Endodermal cell (in vitro differentiated cells): ENCODE results near the gene SMARCA2. TPM values are rescaled to one million over a fixed set of nuclear protein-coding genes. Genes with fewer than 3 reads are reported as not detected.
A peak's percentile ranks its signal among the peaks of the same experiment; 100 is the strongest.

Source experiments
- DNase-seq: peaks from one replicate; pipeline ENCODE4 v3.0.0-alpha.2; 2017
- H3K27ac ChIP-seq: 2 replicates; pipeline ENCODE4 v1.5.1; 2013; ENCODE audit warnings: mild to moderate bottlenecking, low read depth, low read length, moderate library complexity
- H3K27me3 ChIP-seq: 2 replicates; pipeline ENCODE4 v1.6.1; 2013; ENCODE audit warnings: mild to moderate bottlenecking, low read length, moderate library complexity; ENCODE audit not compliant: insufficient read depth, control insufficient read depth, poor library complexity, severe bottlenecking
- H3K36me3 ChIP-seq: 2 replicates; pipeline ENCODE4 v1.7.0; 2013; ENCODE audit warnings: mild to moderate bottlenecking, low read length, moderate library complexity; ENCODE audit not compliant: control insufficient read depth, insufficient read depth
- H3K4me1 ChIP-seq: one replicate; pipeline ENCODE4 v1.7.0; 2013; ENCODE audit warnings: low read length; ENCODE audit not compliant: control insufficient read depth, insufficient read depth
- H3K4me3 ChIP-seq: 2 replicates; pipeline ENCODE4 v1.5.1; 2013; ENCODE audit warnings: mild to moderate bottlenecking, low read length, moderate library complexity
- H3K9ac ChIP-seq: 2 replicates; pipeline ENCODE4 v1.6.1; 2013; ENCODE audit warnings: mild to moderate bottlenecking, low read length, moderate library complexity; ENCODE audit not compliant: poor library complexity, severe bottlenecking; ENCODE audit errors: extremely low read depth
- H3K9me3 ChIP-seq: 2 replicates; pipeline ENCODE4 v1.6.1; 2013; ENCODE audit warnings: mild to moderate bottlenecking, low read length, moderate library complexity; ENCODE audit not compliant: control insufficient read depth
- H3K27ac Mint-ChIP-seq: 2 replicates; pipeline ENCODE4 v1.8.0; 2020; ENCODE audit warnings: mixed read lengths
- H3K27me3 Mint-ChIP-seq: 2 replicates; pipeline ENCODE4 v1.8.0; 2021; ENCODE audit warnings: mild to moderate bottlenecking, mixed read lengths; ENCODE audit not compliant: insufficient read depth
- H3K36me3 Mint-ChIP-seq: 2 replicates; pipeline ENCODE4 v1.8.0; 2020; ENCODE audit warnings: low read depth, mixed read lengths
- H3K4me1 Mint-ChIP-seq: 2 replicates; pipeline ENCODE4 v1.8.0; 2020; ENCODE audit warnings: mixed read lengths
- H3K4me3 Mint-ChIP-seq: 2 replicates; pipeline ENCODE4 v1.8.0; 2020; ENCODE audit warnings: mild to moderate bottlenecking, moderate library complexity, mixed read lengths
- H3K9me3 Mint-ChIP-seq: 2 replicates; pipeline ENCODE4 v1.8.0; 2020; ENCODE audit warnings: mild to moderate bottlenecking, mixed read lengths
- WGBS, 2 experiments: methylation state at CpG; one replicate each; pipeline versions ENCODE4 v1.1.5 to v1.1.7; 2013; ENCODE audit warnings: missing lambda C conversion rate in 2 of 2, mixed read lengths in 1 of 2; ENCODE audit not compliant: insufficient coverage in 1 of 2, insufficient read length in 1 of 2; 5-methylcytosine and 5-hydroxymethylcytosine counted together
- total RNA-seq, 2 donors: library from RNA; stranded (reverse); fragmentation: NEBNext Ultra II Directional in 1 of 2; extraction: Animal tissue kit (Norgen Biotek cat#: 25700) in 1 of 2; gene quantifications; 2 replicates in 1 of 2; 3 replicates in 1 of 2; pipeline ENCODE4 v1.2.1, GENCODE V29; 2021
- TF ChIP-seq, protein P1 (sequence below): fragments of 200-600 bp; sonication (generic); conservative IDR thresholded peaks from 2 replicates; pipeline ENCODE4 v1.5.0; 2021; ENCODE audit warnings: antibody characterized with exemption, mild to moderate bottlenecking

The SMARCA2 gene
- total RNA-seq, 2 donors from 2014 or later, result 2.6 to 8.6 TPM

DNA sequence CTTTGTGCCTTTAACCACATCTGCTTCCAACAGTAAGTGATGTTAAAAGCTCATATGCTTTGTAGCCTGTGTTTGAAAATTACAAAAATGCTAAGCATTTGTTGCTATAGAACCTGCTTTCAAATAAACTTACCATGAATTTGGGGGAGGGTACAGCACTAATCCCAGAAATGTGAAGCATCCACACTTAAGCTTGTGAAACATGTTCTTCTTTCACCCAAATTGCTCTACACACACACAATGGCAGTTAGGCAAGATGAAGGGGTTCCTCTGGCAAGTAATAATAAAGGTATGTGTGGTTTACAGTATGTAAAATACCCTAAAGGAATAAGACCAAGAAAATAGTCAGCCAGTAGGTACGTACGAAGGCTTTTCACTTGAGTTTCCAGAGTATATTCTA, 165.6 kb downstream of the SMARCA2 start:
- WGBS, 2 experiments, result no CpG with 5 or more reads among the region's 2 CpGs
- H3K27ac ChIP-seq, result peak overlapping the region; percentile 39
- Mint-ChIP-seq H3K9me3 (no peaks in the 10 kb centered on the region), H3K36me3 (peaks cover 49% of the 10 kb centered on the region), H3K27ac (peak overlapping the region; percentile 64), H3K4me1 (peaks cover 21% of the 10 kb centered on the region), H3K4me3 (no peak overlapping the region), H3K27me3 (no peaks in the 10 kb centered on the region)
- H3K27me3 ChIP-seq, result no peaks in the 10 kb centered on the region
- H3K36me3 ChIP-seq, result peaks cover 22% of the 10 kb centered on the region
- no peaks in the 10 kb centered on the region for H3K4me1 ChIP-seq
- H3K9ac ChIP-seq, result no peak overlapping the region
- H3K4me3 ChIP-seq, result no peak overlapping the region
- no peak for DNase-seq
- H3K9me3 ChIP-seq, result no peaks in the 10 kb centered on the region
- TF ChIP-seq, protein P1, sequence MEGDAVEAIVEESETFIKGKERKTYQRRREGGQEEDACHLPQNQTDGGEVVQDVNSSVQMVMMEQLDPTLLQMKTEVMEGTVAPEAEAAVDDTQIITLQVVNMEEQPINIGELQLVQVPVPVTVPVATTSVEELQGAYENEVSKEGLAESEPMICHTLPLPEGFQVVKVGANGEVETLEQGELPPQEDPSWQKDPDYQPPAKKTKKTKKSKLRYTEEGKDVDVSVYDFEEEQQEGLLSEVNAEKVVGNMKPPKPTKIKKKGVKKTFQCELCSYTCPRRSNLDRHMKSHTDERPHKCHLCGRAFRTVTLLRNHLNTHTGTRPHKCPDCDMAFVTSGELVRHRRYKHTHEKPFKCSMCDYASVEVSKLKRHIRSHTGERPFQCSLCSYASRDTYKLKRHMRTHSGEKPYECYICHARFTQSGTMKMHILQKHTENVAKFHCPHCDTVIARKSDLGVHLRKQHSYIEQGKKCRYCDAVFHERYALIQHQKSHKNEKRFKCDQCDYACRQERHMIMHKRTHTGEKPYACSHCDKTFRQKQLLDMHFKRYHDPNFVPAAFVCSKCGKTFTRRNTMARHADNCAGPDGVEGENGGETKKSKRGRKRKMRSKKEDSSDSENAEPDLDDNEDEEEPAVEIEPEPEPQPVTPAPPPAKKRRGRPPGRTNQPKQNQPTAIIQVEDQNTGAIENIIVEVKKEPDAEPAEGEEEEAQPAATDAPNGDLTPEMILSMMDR, result no peak

DNA sequence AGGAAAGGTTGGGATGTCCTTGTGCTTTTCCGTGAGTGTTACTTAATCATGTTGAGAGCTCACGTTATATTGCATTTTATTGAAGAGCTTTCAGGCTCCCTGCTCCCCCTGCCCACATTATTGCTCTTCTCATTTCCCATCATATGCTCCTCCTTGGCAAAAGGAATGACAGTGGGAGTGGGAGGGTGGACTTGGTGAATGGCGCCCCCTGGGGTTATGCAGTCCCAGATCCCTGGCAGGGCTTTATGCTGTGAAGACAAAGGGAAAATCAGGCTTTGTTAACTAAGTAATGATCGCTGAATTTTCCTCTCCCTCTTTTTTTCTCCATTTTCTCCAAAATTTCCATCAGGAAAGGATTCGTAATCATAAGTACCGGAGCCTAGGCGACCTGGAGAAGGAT, 166.6 kb downstream of the SMARCA2 start:
- no peak overlapping the region for H3K27ac ChIP-seq
- H3K27me3 ChIP-seq, result no peaks in the 10 kb centered on the region
- Mint-ChIP-seq H3K9me3 (no peaks in the 10 kb centered on the region), H3K27ac (peak overlapping the region; percentile 72), H3K27me3 (no peaks in the 10 kb centered on the region), H3K4me1 (peaks cover 21% of the 10 kb centered on the region), H3K4me3 (no peak overlapping the region), H3K36me3 (peaks cover 46% of the 10 kb centered on the region)
- no peak overlapping the region for H3K4me3 ChIP-seq
- no peaks in the 10 kb centered on the region for H3K4me1 ChIP-seq
- no peaks in the 10 kb centered on the region for H3K9me3 ChIP-seq
- 44 to 52% methylated on average over 3 to 7 of the region's 7 CpGs for WGBS, 2 experiments
- TF ChIP-seq, protein P1, result peak; percentile 87
- no peak overlapping the region for H3K9ac ChIP-seq
- peaks cover 27% of the 10 kb centered on the region for H3K36me3 ChIP-seq
- peak; percentile 90 for DNase-seq

DNA sequence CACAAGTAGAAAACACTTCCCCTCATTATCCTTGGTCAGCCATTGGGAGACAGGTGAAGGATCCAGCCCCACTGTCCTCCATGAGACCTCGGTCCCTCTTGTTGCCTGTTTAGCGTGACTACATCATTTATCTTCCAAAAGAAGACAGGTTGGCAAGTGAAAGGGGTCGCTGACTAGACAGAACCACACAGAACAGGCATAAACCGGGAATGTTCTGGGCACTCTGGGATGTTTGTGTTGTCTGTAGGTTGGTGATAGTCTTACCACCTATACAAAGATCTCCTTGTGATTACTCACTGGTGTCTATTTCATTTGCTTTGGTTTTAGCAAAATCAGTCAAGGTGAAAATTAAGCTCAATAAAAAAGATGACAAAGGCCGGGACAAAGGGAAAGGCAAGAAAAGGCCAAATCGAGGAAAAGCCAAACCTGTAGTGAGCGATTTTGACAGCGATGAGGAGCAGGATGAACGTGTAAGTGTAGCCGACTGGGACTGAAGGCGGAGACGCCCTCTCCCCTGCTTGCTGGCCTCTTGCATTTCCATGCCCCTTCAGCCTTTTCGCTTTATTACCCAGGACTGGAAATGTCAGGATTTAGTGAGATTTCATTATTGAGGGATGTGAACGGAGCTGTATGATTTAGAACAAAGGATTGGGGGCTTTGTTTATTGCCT, 175.9 kb downstream of the SMARCA2 start:
- Mint-ChIP-seq H3K4me3 (no peak overlapping the region), H3K9me3 (no peaks in the 10 kb centered on the region), H3K27me3 (no peaks in the 10 kb centered on the region), H3K27ac (no peak overlapping the region), H3K36me3 (peaks cover 22% of the 10 kb centered on the region), H3K4me1 (peaks cover 5% of the 10 kb centered on the region)
- no peak overlapping the region for H3K4me3 ChIP-seq
- no peak overlapping the region for H3K9ac ChIP-seq
- no peaks in the 10 kb centered on the region for H3K4me1 ChIP-seq
- TF ChIP-seq, protein P1, result no peak
- 87 to 91% methylated on average over 9 to 14 of the region's 14 CpGs for WGBS, 2 experiments
- no peaks in the 10 kb centered on the region for H3K27me3 ChIP-seq
- H3K27ac ChIP-seq, result no peak overlapping the region
- H3K36me3 ChIP-seq, result peaks cover 12% of the 10 kb centered on the region
- no peaks in the 10 kb centered on the region for H3K9me3 ChIP-seq
- no peak for DNase-seq
